ENCODE results near the gene DSCAML1.

The DSCAML1 gene

GRCh38 chr11:117591316-117592039 is 205.5 kb downstream of the DSCAML1 start:
- DNase-seq (ENCODE audit: low read depth in 2 of 3, low spot score in 1 of 3): no peak

GRCh38 chr11:117589063-117589462 is 208.0 kb downstream of the DSCAML1 start:
- no peak for DNase-seq (ENCODE audit: low read depth in 2 of 3, low spot score in 1 of 3)

GRCh38 chr11:117588166-117588810 is 208.7 kb downstream of the DSCAML1 start:
- DNase-seq (ENCODE audit: low read depth in 2 of 3, low spot score in 1 of 3): no peak

GRCh38 chr11:117587416-117587815 is 209.6 kb downstream of the DSCAML1 start:
- DNase-seq (ENCODE audit: low read depth in 2 of 3, low spot score in 1 of 3): no peak

GRCh38 chr11:117586392-117586791 is 210.6 kb downstream of the DSCAML1 start:
- DNase-seq (ENCODE audit: low read depth in 2 of 3, low spot score in 1 of 3): no peak

GRCh38 chr11:117585631-117586030 is 211.4 kb downstream of the DSCAML1 start:
- no peak for DNase-seq (ENCODE audit: low read depth in 2 of 3, low spot score in 1 of 3)

GRCh38 chr11:117584056-117584830 is 212.8 kb downstream of the DSCAML1 start:
- no peak for DNase-seq (ENCODE audit: low read depth in 2 of 3, low spot score in 1 of 3)

- DNase-seq (ENCODE audit: low read depth in 2 of 3, low spot score in 1 of 3): no peak
Observed at GRCh38 chr11:117583063-117583801, 213.8 kb downstream of the DSCAML1 start.

- DNase-seq (ENCODE audit: low read depth in 2 of 3, low spot score in 1 of 3): no peak
Observed at GRCh38 chr11:117582433-117582832, 214.6 kb downstream of the DSCAML1 start.

GRCh38 chr11:117580866-117581265 is 216.2 kb downstream of the DSCAML1 start:
- no peak for DNase-seq (ENCODE audit: low read depth in 2 of 3, low spot score in 1 of 3)

- DNase-seq (ENCODE audit: low read depth in 2 of 3, low spot score in 1 of 3): no peak
Observed at GRCh38 chr11:117579161-117579560, 217.9 kb downstream of the DSCAML1 start.

GRCh38 chr11:117575856-117576255 is 221.2 kb downstream of the DSCAML1 start:
- DNase-seq (ENCODE audit: low read depth in 2 of 3, low spot score in 1 of 3): no peak

GRCh38 chr11:117574551-117574950 is 222.5 kb downstream of the DSCAML1 start:
- DNase-seq (ENCODE audit: low read depth in 2 of 3, low spot score in 1 of 3): no peak

GRCh38 chr11:117573326-117573725 is 223.7 kb downstream of the DSCAML1 start:
- no peak for DNase-seq (ENCODE audit: low read depth in 2 of 3, low spot score in 1 of 3)

- no peak for DNase-seq (ENCODE audit: low read depth in 2 of 3, low spot score in 1 of 3)
Observed at GRCh38 chr11:117572671-117573070, 224.3 kb downstream of the DSCAML1 start.

- no peak for DNase-seq (ENCODE audit: low read depth in 2 of 3, low spot score in 1 of 3)
Observed at GRCh38 chr11:117572129-117572528, 224.9 kb downstream of the DSCAML1 start.

GRCh38 chr11:117570701-117571100 is 226.3 kb downstream of the DSCAML1 start:
- no peak for DNase-seq (ENCODE audit: low read depth in 2 of 3, low spot score in 1 of 3)

- DNase-seq (ENCODE audit: low read depth in 2 of 3, low spot score in 1 of 3): no peak
Observed at GRCh38 chr11:117569911-117570310, 227.1 kb downstream of the DSCAML1 start.

GRCh38 chr11:117565709-117566108 is 231.3 kb downstream of the DSCAML1 start:
- no peak for DNase-seq (ENCODE audit: low read depth in 2 of 3, low spot score in 1 of 3)

- DNase-seq (ENCODE audit: low read depth in 2 of 3, low spot score in 1 of 3): no peak
Observed at GRCh38 chr11:117564321-117564720, 232.7 kb downstream of the DSCAML1 start.

GRCh38 chr11:117563556-117563955 is 233.5 kb downstream of the DSCAML1 start:
- DNase-seq (ENCODE audit: low read depth in 2 of 3, low spot score in 1 of 3): no peak
